ENCODE results near the gene TUT1.
"Not testable (repeated sequence)": the region's sequence is repeated elsewhere in the genome, so short reads cannot be mapped to it uniquely, and the experiment has no call there.

Gene TUT1

GRCh38 chr11:62575837-62576236 is 15.5 kb downstream of the TUT1 start:
- no peak for TF ChIP-seq CTCF (IDR thresholded peaks at IDR 0.05; ENCODE audit: low read depth, low read length)
- no peak overlapping the region for H3K4me3 ChIP-seq (ENCODE audit: low read depth, low read length)
- in situ Hi-C loops (cut with HindIII; ENCODE audit: low sequenced_read_pairs), result no loop called here
- DNase-seq (ENCODE audit: low read depth, low spot score), result no peak

GRCh38 chr11:62575156-62575555 is 16.2 kb downstream of the TUT1 start:
- peak overlapping the region; percentile 99 for H3K4me3 ChIP-seq (ENCODE audit: low read depth, low read length)
- no peak for TF ChIP-seq CTCF (IDR thresholded peaks at IDR 0.05; ENCODE audit: low read depth, low read length)
- in situ Hi-C loops (cut with HindIII; ENCODE audit: low sequenced_read_pairs), result no loop called here
- DNase-seq (ENCODE audit: low read depth, low spot score), result no peak

GRCh38 chr11:62574363-62575071 is 16.8 kb downstream of the TUT1 start:
- in situ Hi-C loops (cut with HindIII; ENCODE audit: low sequenced_read_pairs), result no loop called here
- DNase-seq (ENCODE audit: low read depth, low spot score), result no peak
- no peak for TF ChIP-seq CTCF (IDR thresholded peaks at IDR 0.05; ENCODE audit: low read depth, low read length)
- peak overlapping the region; percentile 99 for H3K4me3 ChIP-seq (ENCODE audit: low read depth, low read length)

DNA sequence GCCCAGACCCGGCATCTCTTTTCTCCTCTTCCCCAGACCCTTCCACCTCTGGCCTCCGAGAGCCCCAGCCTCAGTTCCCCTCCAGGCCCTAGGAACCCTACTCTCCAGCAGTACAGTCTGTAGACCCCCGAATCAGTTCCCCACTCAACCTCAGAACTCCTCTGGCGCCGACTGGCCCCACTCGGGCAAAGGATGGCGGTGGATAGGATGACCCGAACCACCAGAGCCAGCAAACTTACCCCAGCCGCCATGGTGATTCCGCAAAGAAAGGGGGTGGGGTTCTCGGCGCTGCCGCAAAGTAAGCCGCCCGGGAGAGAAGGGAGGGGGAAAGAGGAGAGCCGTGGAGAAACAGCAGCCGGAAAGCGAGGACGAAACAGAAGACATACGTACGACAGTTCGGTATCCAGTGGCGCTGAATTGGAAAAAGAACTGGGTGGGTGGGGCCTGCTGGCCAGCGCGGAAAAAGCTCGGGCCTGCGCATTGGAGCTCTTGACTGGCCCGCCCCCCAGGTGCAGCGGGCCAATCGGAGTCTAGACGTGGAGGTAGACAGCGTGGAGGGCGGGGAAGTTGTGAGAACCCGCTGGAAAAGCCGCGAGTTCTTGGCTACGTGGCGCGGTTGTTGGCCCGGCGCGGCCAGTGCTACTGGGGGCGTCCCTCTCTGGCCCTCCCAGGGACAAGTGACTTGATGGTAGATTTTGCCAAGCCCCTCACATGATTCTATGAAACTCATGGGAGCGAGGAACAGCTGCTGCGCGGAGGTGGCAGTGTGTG is 17.5 kb downstream of the TUT1 start, which contains the start of gene EEF1G:
EEF1G (minus strand) TSS at position 300 of the 771 bp plus-strand sequence; CDS start at position 251, 49 bp downstream.
- peak within 1 kb of the TSS; percentile 99 for H3K4me3 ChIP-seq (ENCODE audit: low read depth, low read length)
- in situ Hi-C loops (cut with HindIII; ENCODE audit: low sequenced_read_pairs), result no loop called here
- no peak for TF ChIP-seq CTCF (IDR thresholded peaks at IDR 0.05; ENCODE audit: low read depth, low read length)
- DNase-seq (ENCODE audit: low read depth, low spot score), result peak; percentile 100

DNA sequence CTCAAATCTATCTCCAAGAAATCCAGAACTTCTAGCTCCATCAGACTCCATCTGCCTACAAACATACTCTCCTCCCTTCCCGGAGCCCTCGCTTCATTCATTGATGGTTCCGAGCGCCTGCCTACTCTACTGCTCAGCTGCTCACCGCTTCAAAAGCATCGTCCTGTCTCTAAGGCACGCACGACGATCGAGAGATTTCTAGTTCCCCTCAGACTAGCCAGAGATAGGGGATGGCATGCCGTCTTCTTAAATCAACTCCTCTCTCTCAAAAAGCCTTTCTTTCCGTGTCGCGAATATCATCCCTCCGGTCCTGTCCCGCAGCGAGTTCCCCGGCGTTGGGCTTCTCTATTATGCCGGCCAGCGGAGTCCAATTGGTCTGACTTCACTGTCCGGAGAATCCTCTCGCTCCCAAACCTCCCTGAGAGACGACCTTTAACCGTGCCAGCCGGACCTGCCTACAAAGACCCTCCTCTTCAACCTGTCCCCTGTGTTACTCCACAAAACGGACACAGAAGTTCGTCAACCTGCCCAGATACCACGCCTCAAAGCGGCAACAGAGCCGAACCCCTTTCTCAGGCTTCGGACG is 18.2 kb downstream of the TUT1 start:
- in situ Hi-C loops (cut with HindIII; ENCODE audit: low sequenced_read_pairs), result no loop called here
- peak; percentile 18 for DNase-seq (ENCODE audit: low read depth, low spot score)
- no peak for TF ChIP-seq CTCF (IDR thresholded peaks at IDR 0.05; ENCODE audit: low read depth, low read length)
- H3K4me3 ChIP-seq (ENCODE audit: low read depth, low read length), result peak overlapping the region; percentile 99

GRCh38 chr11:62572431-62572830 is 18.9 kb downstream of the TUT1 start:
- H3K4me3 ChIP-seq (ENCODE audit: low read depth, low read length), result peak overlapping the region; percentile 99
- in situ Hi-C loops (cut with HindIII; ENCODE audit: low sequenced_read_pairs), result no loop called here
- no peak for TF ChIP-seq CTCF (IDR thresholded peaks at IDR 0.05; ENCODE audit: low read depth, low read length)
- no peak for DNase-seq (ENCODE audit: low read depth, low spot score)

DNA sequence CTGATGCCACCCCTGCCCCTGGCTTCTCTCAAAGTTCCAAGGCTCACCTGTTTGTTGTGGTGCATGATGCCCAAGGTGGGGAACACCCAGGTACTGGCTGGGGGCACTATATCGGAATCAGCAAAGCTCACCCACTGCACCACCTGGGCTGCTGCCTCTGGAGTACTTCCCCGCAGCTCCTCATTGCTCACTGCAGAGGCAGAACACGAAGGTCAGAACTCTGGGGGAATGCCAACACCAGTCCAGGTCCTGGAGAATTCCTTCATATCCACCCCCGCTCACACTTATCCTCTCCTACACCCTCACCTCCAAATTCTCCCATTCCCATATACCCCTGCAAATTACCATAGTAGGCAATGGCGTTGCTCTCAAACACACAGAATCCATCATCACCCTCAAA is 19.8 kb downstream of the TUT1 start:
- H3K4me3 ChIP-seq (ENCODE audit: low read depth, low read length); DNase-seq (ENCODE audit: low read depth, low spot score); in situ Hi-C loops (cut with HindIII; ENCODE audit: low sequenced_read_pairs): not testable (repeated sequence)

DNA sequence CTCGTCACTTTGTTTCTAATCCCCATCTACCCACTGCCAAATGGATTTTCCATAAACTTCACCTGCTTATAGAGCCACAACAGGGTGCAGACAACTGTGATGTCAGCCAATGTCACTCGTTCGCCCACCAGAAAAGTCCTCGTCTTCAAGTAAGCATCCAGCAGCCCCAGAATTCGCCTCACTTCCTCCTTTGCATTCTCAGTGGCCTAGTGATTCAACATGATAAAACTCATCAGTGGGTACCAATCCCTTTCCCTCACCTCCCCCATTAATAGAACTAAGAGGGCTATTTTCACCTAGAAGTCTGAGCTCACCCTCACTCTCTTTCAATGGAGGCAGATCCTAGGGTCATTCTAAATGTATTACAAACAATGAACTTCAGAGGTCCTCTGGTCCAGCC is 20.4 kb downstream of the TUT1 start:
- in situ Hi-C loops (cut with HindIII; ENCODE audit: low sequenced_read_pairs); DNase-seq (ENCODE audit: low read depth, low spot score); H3K4me3 ChIP-seq (ENCODE audit: low read depth, low read length): not testable (repeated sequence)

Data from astrocyte of the spinal cord (primary cell).